Stimulated activated CD8-positive, alpha-beta memory T cell treated with anti-CD3 and anti-CD28 coated beads, Interleukin-7, amount 100 ng/mL, for 1 hour (primary cell): ENCODE results near the gene PIP5KL1.

Experiments used
- DNase-seq, 2 donors: peaks; one replicate each; pipeline ENCODE4 v3.0.0-alpha.2; 2020; ENCODE audit warnings: low read depth in 2 of 2

The PIP5KL1 gene

GRCh38 chr9:127915801-127916719, 14.5 kb downstream of the PIP5KL1 start:
- no peak for DNase-seq

DNA sequence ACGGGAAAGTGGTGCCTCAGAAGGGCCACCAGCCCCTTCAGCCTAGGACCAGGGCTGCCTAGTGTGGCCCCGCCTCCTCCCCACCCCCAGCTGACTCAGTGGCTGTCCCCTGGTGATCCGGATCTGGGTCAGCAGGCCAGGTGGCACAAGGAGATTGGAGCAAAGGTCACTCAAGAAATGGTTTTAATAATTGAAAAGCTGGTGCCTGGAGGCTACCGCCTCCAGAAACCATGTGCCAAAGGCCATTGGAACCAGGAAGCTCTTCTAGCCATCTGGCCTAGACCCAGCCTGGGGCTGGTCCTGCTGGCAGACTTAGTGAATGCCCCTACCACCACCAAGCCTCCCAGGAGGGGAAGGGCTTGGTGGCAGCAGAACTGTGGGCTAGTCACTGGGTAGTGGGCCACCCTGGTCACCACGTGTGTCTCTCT, 15.2 kb downstream of the PIP5KL1 start:
- DNase-seq = no peak

DNA sequence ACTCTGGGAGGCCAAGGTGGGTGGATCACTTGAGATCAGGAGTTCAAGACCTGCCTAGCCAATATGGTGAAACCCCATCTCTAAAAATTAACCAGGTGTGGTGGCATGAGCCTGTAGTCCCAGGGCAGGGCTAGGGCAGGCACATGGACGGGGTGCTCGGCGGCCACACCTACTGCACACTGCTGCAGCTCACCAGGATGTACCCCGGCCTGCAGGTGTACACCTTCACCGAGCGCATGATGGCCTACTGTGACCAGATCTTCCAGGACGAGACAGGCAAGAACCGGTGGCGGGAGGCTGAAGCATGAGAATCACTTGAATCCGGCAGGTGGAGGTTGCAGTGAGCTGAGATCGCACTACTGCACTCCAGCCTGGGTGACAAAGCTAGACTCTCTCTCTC, 16.9 kb downstream of the PIP5KL1 start:
- DNase-seq = no peak

- DNase-seq = no peak
Measured at GRCh38 chr9:127912882-127913281, 17.7 kb downstream of the PIP5KL1 start.

- DNase-seq = no peak
Measured at GRCh38 chr9:127912296-127912695, 18.3 kb downstream of the PIP5KL1 start.

DNA sequence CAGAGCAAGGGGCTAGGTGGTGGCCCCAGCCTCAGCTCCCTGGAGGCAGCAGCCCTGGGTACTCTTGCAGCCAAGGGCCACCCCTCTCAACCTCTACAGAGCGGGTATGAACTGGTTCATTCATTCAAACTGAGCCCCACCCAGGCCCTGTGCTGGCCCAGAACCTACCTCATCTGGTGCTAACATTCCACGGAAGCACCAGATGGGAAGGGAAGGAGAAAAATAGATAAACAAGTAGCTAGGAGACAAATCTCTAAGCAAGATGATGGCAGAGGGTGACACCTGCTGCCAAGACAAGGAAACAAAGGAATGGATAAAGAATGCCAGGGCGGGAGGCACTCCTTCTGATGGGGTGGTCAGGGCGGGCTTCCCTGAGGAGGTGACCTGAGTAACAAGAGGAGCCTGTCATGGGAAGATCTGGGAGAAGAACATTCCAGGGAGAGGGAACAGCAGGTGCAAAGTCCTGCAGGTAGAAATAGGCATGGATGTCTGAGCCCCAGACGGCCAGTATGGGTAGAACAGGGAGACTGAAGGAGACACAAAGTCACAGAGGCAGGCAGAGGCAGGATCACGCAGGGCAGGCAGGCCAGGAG, 19.9 kb downstream of the PIP5KL1 start:
- DNase-seq = no peak

- no peak for DNase-seq
Measured at GRCh38 chr9:127909839-127910273, 20.7 kb downstream of the PIP5KL1 start.

- no peak for DNase-seq
Measured at GRCh38 chr9:127908660-127908926, 22.0 kb downstream of the PIP5KL1 start.

DNA sequence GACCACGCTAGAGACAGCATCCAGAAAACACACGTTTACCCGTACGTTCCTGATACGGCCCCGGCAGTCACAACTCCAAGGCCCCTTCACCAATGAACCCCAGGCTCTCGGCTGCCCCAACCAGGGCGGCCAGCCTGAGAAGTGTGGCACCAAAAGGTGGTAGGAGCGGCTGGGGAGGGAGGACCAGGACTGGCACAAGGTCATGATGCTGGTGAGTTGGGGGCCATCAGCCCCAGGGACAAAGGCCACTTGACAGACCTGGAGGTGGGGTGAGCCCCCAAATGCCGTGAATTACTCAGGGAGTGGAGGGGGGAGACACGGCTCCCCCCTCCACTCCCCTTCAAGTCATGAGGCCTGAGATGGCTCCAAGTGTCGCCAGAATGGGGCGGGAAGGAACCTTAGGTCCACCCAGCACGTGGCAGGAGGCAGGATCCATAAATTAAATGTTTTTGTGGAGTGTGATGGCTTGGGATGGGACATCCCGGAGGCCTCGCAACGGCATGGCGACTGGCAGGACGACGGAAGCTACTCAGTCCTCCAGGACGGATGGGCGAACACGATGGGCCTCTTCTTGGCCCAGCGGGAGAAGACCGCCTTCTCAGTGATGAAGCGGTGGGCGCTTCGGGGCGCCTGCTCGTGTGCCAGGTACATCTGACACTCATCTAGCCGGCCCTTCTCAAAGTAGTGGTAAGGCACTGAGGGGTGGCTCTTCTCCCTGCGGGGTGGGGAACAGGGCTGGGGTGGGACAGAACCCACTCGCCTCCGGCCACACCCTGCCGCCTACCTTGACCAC, 22.5 kb downstream of the PIP5KL1 start:
- no peak for DNase-seq

DNA sequence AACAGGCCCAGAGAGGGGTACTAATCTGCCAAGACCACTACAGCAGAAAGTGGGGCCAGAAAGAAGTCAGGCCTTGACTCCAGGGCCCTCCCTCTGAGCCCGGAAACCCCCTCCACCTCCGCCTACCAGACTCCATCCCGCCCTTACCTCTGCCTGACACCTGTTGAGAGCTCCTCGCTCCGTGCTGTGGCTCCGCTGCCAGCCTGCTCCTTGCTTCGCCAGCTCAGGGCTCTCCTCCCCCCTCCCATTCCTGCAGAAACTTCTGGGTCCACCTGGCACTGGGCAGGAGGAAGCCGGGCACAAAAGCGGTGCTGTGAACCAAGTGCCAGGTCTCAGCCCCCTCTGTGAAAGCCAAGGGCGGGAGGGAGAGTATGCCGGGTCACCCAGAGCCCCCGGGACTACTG, 24.8 kb downstream of the PIP5KL1 start:
- DNase-seq = peak; percentile 34 to 43

GRCh38 chr9:127905004-127905728, 25.4 kb downstream of the PIP5KL1 start:
- DNase-seq = peak in 1 of 2 donors; percentile 32

DNA sequence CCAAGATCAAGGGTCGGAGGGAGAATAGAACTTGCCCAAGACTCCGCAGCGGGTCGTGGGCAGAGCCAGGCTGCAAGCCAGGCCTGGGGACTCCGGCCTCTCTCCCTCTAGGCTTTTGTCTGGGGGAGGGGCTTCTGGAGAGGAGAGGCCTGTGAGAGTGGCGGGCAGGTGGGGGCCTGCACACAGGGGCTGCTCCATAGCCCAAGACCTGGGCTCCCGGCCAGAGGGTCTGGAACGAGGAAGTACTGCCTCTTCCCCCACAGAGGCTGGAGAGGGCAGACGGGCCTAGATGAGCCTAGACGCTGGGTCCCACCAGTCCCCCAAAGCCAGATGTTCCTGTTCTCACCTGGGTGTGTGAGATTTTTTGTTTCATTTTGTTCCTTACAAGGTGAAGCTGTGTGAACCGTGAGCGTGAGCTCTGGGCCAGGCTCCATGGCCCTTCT, 26.0 kb downstream of the PIP5KL1 start:
- DNase-seq = no peak

- DNase-seq = peak; percentile 51 to 55
Measured at GRCh38 chr9:127903557-127904475, 26.8 kb downstream of the PIP5KL1 start.

- peak in 1 of 2 donors; percentile 50 for DNase-seq
Measured at GRCh38 chr9:127899128-127899943, 31.2 kb downstream of the PIP5KL1 start, which contains the start of gene ST6GALNAC6. TSS of gene ST6GALNAC6 (minus strand) at chr9:127899603. CDS start at chr9:127897981, 1,622 bp downstream.

- DNase-seq = no peak
Measured at GRCh38 chr9:127898433-127899127, 32.0 kb downstream of the PIP5KL1 start.

DNA sequence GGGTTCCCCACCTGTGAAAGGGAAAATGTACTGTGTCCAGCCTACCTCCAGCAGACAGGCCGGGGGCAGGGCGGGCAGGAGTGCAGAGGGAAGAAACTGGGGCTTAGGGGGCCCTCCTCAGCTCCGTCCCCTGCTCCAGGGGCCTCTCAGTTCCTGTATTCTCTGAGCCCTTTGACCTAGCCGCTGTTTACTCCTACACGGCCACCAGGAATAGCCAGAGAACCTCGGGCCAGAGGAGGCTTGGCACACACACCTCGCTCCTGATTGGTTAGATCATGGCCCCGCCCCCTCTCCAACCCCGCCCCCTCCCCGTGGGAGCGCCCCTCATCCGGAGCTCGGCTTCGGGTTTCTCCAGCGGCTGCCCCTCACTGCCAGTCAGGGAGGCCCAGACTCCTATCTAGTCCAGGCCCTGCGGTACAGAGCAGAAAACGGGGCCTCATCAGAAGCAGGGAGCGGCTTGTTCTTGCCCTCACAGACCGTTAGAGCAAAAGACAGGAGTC, 33.3 kb downstream of the PIP5KL1 start:
- no peak for DNase-seq

DNA sequence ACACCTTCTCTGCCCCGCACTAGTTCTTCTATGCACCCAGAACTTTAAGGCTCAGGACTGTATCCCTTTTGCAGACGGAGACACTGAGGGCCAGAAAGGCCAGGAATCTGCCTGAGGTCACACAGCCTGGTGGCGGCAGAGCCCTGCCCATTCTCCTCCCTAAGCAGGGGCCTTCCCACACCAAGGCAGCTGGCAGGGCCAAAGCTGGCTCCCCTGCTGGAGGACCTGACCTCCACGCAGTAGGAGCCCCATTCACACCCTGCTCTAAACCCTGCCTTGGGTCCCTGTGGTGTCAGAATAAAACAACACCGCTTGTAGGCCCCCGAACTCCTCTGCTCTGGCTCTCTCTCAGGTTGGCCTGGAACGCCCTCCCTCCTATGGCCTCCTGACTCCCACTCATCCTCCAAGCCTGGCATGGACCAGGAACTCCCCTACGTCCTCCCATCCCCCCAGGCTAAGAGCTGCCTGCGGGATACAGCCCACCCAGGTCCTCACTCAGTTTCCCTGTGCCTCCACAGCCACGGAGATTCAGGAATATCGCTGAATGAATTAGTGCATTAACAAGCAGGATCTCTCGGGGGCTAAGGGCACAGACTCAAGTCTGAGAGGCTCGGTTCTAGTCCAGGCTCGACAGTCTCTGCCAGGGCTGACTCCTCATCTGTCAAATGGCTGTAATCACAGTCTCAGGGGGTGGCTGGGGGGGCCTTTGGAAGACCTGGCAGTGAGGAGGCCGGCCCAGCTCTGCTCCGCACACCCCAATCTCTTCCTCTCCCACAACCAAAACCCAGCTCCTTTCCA, 34.0 kb downstream of the PIP5KL1 start:
- DNase-seq = no peak

DNA sequence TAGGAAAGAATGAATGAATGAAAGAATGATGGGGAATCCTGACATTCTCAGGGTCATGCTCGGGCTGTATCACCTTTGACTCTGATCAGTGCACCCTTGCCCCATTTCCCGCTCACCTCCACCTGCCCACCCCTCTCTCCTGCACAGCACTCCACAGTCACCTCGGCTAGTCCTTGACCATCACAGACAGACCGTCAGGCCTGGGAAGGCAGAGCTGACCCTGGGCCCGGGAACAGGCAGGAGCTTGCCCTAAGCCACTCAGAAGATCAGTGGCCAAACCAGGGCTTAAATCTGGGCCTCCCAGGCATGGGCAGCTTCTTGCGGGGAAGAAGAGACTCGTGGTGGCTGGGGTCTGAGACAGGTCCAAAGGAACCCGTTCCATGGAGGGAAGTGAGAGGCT, 34.8 kb downstream of the PIP5KL1 start:
- no peak for DNase-seq
